Renal cortical epithelial cell (primary cell): Measurements from ENCODE around the gene SYCP2L. TPM values are rescaled to one million over a fixed set of nuclear protein-coding genes. Genes with fewer than 3 reads are reported as not detected.
"Not testable (repeated sequence)": the region's sequence is repeated elsewhere in the genome, so short reads cannot be mapped to it uniquely, and the experiment has no call there.

Source experiments
- DNase-seq: peaks from one replicate; pipeline ENCODE4 v3.0.0-alpha.2; 2011; ENCODE audit warnings: low read depth
- total RNA-seq: library from RNA; depleted of rRNA; stranded (reverse); fragments of >200 nt; gene quantifications from 2 replicates; pipeline ENCODE4 v1.2.3, GENCODE V29; 2014

SYCP2L gene
- 0.35 and 0.52 TPM in 2 replicates for total RNA-seq

- DNase-seq = peak; percentile 75
Observed at GRCh38 chr6:10886691-10887502, at the start of gene SYCP2L. Gene SYCP2L, plus strand, starts transcription at chr6:10887052. Its CDS starts 75 bp downstream, at chr6:10887127.

- DNase-seq = peak; percentile 9
Observed at GRCh38 chr6:10837622-10837994, 49.2 kb upstream of the SYCP2L start.

DNA sequence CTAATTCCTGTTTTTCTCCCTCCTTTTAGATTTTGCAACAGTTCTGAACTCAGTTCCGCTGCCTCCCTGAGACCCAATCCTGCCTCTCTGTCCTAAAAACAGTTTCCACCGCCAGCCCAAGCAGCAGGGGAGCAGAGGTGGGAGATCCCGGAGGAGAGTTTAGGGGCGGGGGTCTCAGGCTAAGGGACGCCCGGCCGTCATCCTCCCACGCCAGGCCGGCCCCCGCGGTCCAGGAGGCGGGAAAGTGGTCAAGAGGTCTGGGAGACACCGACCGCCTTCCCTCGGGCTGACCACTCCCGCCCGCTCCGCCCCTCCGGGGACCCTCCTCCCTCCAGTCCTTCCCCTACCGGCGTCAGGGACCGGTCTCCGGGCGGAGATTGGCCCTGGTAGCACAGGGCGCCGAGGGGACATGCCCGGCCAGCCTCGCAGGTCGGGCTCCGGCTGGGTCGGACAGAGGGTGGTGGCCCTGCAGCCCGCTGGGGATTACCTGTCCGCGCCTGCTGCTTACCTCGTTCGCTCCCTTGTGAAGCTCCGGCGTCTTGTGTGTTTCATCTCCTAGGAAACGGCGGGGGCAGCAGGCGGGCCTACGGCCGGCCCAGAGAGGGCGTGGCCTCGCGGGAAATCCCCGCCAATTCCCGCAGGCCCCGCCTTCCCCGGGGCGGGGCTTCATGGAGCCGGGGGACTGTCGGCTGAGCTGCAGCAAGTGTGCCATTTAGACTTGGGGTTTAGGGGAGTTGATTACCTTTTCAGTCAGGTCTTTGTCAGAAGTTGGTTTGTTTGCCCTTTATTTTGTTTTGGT is 48.7 kb upstream of the SYCP2L start, which contains the start of gene MAK:
MAK (minus strand) TSS at position 545 of the 799 bp plus-strand sequence. CDS start 7,891 bp downstream, outside the sequence.
- peak; percentile 82 for DNase-seq

DNA sequence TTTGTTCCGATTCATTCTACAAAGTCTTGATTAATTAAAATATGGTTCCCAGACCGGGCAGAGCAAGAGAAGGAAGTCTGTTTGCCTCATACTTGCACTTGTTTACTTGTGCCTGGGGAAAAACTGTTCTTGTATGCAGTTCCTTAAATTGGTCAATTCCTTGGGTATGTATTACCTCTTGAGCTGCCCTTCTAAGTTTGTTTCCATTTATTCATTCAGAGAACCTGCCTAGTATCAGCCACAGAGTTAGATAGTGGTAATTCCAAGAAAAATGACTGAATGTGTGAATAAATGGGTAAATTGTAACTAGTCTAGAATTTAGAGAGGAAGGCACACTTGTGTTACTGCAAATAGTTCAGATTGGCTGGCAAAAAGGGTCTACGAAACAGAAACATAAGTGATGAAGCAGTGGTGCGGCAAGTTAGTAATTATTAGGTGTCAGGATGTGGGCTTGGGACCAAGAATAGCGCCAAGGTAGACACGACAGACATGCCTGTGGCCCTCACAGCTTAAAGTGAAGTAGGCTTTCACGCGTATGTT is 48.0 kb upstream of the SYCP2L start:
- DNase-seq = peak; percentile 66

GRCh38 chr6:10843554-10843953 is 43.3 kb upstream of the SYCP2L start:
- DNase-seq = no peak

DNA sequence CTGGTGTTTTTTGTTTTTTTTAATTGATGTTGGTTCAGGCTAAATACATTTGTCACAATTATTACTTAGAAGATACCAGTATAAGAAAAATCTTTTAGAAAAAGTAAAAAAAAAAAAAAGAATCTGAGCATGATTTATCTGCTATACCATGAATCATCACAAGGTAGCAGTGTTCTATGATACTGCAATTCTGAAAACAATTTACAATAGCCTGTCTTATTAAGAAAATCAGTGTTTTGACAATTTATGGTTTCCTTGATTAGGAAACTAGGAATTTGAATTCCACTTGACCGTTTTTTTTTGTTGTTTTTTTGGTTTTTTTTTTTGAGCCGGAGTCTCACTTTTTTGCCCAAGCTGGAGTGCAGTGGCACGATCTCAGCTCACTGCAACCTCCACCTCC is 39.2 kb upstream of the SYCP2L start:
- DNase-seq = peak; percentile 13

- DNase-seq = no peak
Observed at GRCh38 chr6:10849901-10850300, 37.0 kb upstream of the SYCP2L start.

GRCh38 chr6:10850728-10851127 is 36.1 kb upstream of the SYCP2L start:
- peak; percentile 11 for DNase-seq

- no peak for DNase-seq
Observed at GRCh38 chr6:10852361-10852960, 34.4 kb upstream of the SYCP2L start.

DNA sequence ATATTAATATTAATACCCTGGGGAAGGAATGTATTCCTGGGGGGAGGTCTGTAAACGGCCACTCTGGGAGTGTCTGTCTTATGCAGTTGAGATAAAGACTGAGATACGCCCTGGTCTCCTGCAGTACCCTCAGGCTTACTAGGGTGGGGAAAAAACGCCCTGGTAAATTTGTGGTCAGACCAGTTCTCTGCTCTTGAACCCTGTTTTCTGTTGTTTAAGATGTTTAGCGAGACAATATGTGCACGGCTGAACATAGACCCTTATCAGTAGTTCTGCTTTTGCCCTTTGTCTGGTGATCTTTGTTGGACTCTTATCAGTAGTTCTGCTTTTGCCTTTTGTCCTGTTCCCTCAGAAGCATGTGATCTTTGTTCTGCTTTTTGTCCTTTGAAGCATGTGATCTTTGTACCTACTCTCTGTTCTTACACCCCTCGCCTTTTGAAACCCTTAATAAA is 33.0 kb upstream of the SYCP2L start:
- not testable (repeated sequence) for DNase-seq

DNA sequence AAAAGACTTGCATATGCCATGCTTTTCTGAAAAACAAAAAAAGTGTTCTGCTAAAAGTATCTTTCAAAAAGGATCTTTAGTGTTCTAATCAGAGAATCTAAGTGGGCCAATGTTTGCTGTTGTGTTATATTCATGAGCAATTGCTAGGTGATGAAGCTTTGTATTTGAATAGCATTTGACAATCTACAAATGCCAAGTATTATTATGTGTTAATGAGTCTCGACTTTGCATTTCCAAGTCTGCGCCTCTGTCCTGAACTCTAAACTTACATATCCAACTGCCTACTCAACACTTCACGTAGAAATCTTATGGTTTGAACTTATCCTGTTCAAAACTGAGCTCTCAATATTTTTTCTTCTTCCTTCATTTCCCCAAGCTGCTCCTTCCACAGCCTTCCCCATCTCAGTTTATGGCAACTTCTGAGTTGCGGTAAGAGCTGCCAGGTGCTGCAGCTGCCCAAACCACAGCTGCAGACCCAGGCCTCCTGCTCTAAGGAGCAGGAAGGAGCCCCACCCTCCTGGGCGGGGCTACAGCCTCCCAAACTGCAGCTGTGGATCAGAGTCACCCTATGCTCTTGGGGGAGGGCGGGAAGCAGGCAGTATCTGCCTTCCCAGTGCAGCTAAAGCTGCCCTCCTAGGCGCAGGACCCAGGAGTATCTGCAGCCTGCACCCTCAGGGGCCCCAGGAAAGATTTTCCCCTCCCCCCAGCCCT is 31.8 kb upstream of the SYCP2L start:
- no peak for DNase-seq

DNA sequence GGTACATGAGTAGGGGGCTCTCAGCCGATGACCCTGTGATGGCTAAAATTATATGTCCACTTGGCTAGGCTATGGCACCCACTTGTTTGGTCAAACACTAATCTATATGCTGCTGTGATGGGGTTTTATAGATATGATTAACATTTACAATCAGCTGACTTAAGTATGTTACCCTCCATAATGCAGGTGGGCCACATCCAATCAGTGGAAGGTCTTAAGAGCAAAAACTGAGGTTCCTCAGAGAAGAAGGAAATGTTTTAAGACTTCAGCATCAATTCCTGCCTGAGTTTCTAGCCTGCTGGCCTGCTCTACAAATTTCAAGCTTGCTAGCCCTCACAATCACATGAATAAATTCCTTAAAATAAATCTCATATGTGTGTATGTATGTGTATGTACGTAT is 29.6 kb upstream of the SYCP2L start:
- no peak for DNase-seq

- DNase-seq = no peak
Observed at GRCh38 chr6:10861086-10861485, 25.8 kb upstream of the SYCP2L start.

- DNase-seq = no peak
Observed at GRCh38 chr6:10862361-10862760, 24.5 kb upstream of the SYCP2L start.

DNA sequence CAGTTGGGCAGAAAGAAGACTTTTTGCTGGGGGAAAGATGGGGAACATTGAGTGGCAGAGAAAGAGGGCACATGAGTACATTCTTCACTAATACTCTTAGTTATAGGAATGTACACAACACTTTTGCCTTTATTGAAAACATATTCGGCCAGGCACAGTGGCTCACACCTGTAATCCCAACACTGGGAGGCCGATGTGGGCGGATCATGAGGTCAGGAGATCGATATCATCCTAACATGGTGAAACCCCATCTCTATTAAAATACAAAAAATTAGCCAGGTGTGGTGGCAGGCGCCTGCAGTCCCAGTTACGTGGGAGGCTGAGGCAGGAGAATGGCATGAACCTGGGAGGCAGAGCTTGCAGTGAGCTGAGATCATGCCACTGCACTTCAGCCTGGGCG is 23.8 kb upstream of the SYCP2L start:
- DNase-seq = not testable (repeated sequence)

DNA sequence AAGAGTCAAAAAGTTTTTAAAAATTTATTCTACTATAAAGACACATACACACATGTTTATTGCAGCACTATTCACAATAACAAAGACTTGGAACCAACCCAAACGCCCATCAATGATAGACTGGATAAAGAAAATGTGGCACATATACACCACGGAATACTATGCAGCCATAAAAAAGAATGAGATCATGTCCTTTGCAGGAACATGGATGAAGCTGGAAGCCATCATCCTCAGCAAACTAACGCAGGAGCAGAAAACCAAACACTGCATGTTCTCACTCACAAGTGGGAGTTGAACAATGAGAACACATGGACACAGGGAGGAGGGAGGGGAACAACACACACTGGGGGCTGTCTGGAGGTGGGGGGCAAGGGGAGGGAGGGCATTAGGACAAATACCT is 20.1 kb upstream of the SYCP2L start:
- not testable (repeated sequence) for DNase-seq

DNA sequence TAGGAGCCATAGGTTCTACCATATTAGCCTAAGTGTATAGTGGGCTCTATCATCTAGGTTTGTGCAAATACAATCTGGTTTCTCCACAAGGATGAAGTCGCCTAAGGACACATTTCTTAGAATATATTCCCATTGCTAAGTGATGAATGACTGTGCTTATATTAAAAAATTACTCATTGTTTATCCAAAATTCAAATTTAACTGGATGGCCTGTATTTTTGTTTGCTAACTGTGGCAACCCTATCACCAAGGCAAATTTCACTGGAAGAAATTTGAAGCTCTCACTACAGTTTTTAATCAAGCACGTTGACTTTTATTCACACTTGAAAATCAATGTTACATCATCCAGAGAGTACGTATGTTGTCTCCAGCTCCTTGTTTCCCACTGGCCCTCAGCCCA is 18.9 kb upstream of the SYCP2L start:
- DNase-seq = no peak

- DNase-seq = peak; percentile 43
Observed at GRCh38 chr6:10873374-10873773, 13.5 kb upstream of the SYCP2L start.

- no peak for DNase-seq
Observed at GRCh38 chr6:10874207-10874606, 12.6 kb upstream of the SYCP2L start.

DNA sequence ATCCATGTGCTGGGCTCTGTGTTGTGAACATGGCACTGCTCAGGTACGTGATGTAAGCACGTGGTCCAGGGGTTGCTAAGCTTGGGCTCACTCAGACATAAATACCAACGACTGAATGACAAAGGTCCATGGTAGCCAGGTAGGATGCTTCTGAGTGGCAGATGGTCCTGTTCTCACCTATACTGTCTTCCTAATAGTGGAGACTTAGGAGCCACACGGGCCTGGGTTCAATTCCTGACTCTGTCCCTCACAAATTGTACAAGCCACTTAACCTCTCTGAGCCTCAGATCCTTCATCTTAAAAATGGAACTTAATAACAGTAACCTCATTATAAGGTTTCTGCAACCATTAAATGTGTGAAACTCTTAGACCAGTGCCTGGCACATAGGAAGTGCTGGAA is 11.8 kb upstream of the SYCP2L start:
- DNase-seq = no peak

DNA sequence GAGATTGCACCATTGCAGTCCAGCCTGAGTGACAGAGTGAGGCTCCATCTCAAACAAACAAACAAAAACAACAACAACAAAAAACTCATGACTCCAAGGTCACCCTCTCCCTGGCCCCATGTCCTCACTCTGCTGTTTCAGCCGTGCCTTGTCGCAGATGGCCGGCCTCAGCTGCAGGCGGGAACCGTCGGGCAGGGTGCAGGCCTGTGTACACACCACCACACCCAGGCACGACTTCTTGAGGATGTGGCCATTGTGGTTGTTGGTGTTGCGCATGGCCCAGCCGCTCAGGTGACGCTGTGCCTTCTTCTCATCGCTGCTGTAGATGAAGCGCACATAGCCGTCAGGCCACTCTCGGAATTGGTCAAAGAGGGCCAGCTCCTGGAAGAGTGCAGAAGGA is 9.8 kb upstream of the SYCP2L start:
- DNase-seq = no peak
